HCT116 (cell line): ENCODE data around the gene ZNF584. TPM values are rescaled to one million over a fixed set of nuclear protein-coding genes. Genes with fewer than 3 reads are reported as not detected.
"Not testable (repeated sequence)": the region's sequence is repeated elsewhere in the genome, so short reads cannot be mapped to it uniquely, and the experiment has no call there.

ENCODE experiments used
- ATAC-seq: fragments of 200-7000 bp; cut with Tn5 transposase; 2 replicates; pipeline ENCODE4 v1.9.1; 2020; ENCODE audit warnings: mild to moderate bottlenecking, moderate library complexity
- BruUV-seq: library from RNA; stranded (reverse); fragments of 400-500 nt; replicated peaks from 2 replicates; lab custom pipeline; 2021; lab: Mats Ljungman, UMichigan
- CTCF ChIA-PET: fragments of 300-600 bp; sonication (Branson Sonifier 250); formaldehyde crosslinking; loops from one replicate; lab custom pipeline; 2021; ENCODE audit warnings: antibody characterized with exemption; lab: Charles Lee
- POLR2A ChIA-PET: fragments of 300-600, 350-600 bp; sonication (Branson Sonifier 250); formaldehyde crosslinking; loops from one replicate; lab custom pipeline; 2021; ENCODE audit warnings: antibody characterized with exemption; lab: Charles Lee
- RAD21 ChIA-PET, 2 experiments: fragments of 300-600 bp; sonication (Branson Sonifier 250); formaldehyde crosslinking; loops; one replicate each; lab custom pipeline; 2023; ENCODE audit warnings: low total read pairs in 2 of 2; ENCODE audit not compliant: uncharacterized antibody in 2 of 2, unreplicated experiment in 2 of 2, low non-redundant PET in 1 of 2; lab: Charles Lee
- DNase-seq: peaks from one replicate; pipeline ENCODE4 v3.0.0-alpha.2; 2010; ENCODE audit warnings: low read depth, low spot score
- H2AFZ ChIP-seq: fragments of 200-600 bp; shearing (Covaris generic), sonication (generic); 2 replicates; pipeline ENCODE4 v1.6.1; 2017; ENCODE audit warnings: low read depth, mixed run types, mixed read lengths, antibody characterized with exemption, low read length; ENCODE audit not compliant: poor library complexity, severe bottlenecking
- H3K27ac ChIP-seq: 2 replicates; pipeline ENCODE4 v1.5.1; 2012; ENCODE audit warnings: low read depth, low read length
- H3K27me3 ChIP-seq: fragments of 200-600 bp; sonication (generic); 2 replicates; pipeline ENCODE4 v1.6.1; 2016; ENCODE audit warnings: mixed run types, low read length, mixed read lengths; ENCODE audit not compliant: insufficient read depth
- H3K36me3 ChIP-seq, 2 experiments: fragments of 200-500 bp in 1 of 2; fragments of 200-600 bp in 1 of 2; sonication (Bioruptor generic) in 1 of 2; sonication (generic) in 1 of 2; 2 replicates each; pipeline versions ENCODE4 v1.5.1 to v1.6.1; 2014 to 2016; ENCODE audit warnings: low read length in 2 of 2, inconsistent platforms in 1 of 2, mixed read lengths in 1 of 2, mixed run types in 1 of 2; ENCODE audit not compliant: insufficient read depth in 2 of 2, control insufficient read depth in 1 of 2
- H3K4me1 ChIP-seq, 2 experiments: fragments of 200-600 bp in 1 of 2; sonication (generic) in 1 of 2; 2 replicates each; pipeline versions ENCODE4 v1.5.1 to v1.6.1; 2012 to 2017; ENCODE audit warnings: low read length in 2 of 2, inconsistent platforms in 1 of 2, mild to moderate bottlenecking in 1 of 2, mixed read lengths in 1 of 2, mixed run types in 1 of 2, moderate library complexity in 1 of 2; ENCODE audit not compliant: insufficient read depth in 2 of 2, control insufficient read depth in 1 of 2
- H3K4me2 ChIP-seq: fragments of 200-600 bp; sonication (generic); 2 replicates; pipeline ENCODE4 v1.6.1; 2017; ENCODE audit warnings: mixed run types, low read length, mixed read lengths
- H3K4me3 ChIP-seq, 2 experiments: fragments of 200-600 bp in 1 of 2; sonication (generic) in 1 of 2; replicated peaks in 1 of 2; 2 replicates each; pipeline ENCODE4 v1.5.1; 2011 to 2016; ENCODE audit warnings: low read length in 2 of 2, control low read depth in 1 of 2, low read depth in 1 of 2, mild to moderate bottlenecking in 1 of 2, mixed read lengths in 1 of 2, mixed run types in 1 of 2
- H3K79me2 ChIP-seq: fragments of 200-600 bp; sonication (generic); 2 replicates; pipeline ENCODE4 v1.6.1; 2017; ENCODE audit warnings: mild to moderate bottlenecking, mixed run types, low read length, moderate library complexity, mixed read lengths; ENCODE audit not compliant: insufficient read depth
- H3K9ac ChIP-seq: fragments of 200-600 bp; sonication (generic); 2 replicates; pipeline ENCODE4 v1.6.1; 2016; ENCODE audit warnings: low read length, mixed read lengths
- H3K9me2 ChIP-seq: fragments of 200-600 bp; sonication (generic), shearing (Covaris generic); 2 replicates; pipeline ENCODE4 v1.6.1; 2017; ENCODE audit warnings: mixed run types, mild to moderate bottlenecking, moderate library complexity; ENCODE audit not compliant: insufficient read depth
- H3K9me3 ChIP-seq, 2 experiments: fragments of 200-500 bp in 1 of 2; fragments of 200-600 bp in 1 of 2; sonication (Bioruptor generic) in 1 of 2; sonication (generic) in 1 of 2; 2 replicates each; pipeline ENCODE4 v1.6.1; 2014 to 2017; ENCODE audit warnings: low read length in 2 of 2, mixed read lengths in 2 of 2, inconsistent platforms in 1 of 2, low read depth in 1 of 2, mild to moderate bottlenecking in 1 of 2, mixed run types in 1 of 2, moderate library complexity in 1 of 2; ENCODE audit not compliant: control insufficient read depth in 1 of 2, insufficient read depth in 1 of 2
- H4K20me1 ChIP-seq: fragments of 200-600 bp; sonication (generic), shearing (Covaris generic); 2 replicates; pipeline ENCODE4 v1.6.1; 2017; ENCODE audit warnings: mixed run types, mild to moderate bottlenecking, moderate library complexity; ENCODE audit not compliant: insufficient read depth
- ELF1 ChIP-seq: IDR thresholded peaks from 2 replicates; pipeline ENCODE4 v1.6.1; 2012; ENCODE audit warnings: low read depth, borderline replicate concordance
- JUND ChIP-seq: IDR thresholded peaks from 2 replicates; pipeline ENCODE4 v1.6.1; 2012
- SRF ChIP-seq: IDR thresholded peaks from 2 replicates; pipeline ENCODE4 v1.6.1; 2012; ENCODE audit warnings: low read depth
- YY1 ChIP-seq: IDR thresholded peaks from 2 replicates; pipeline ENCODE4 v1.6.1; 2011; ENCODE audit warnings: low read length, low read depth, moderate library complexity, mild to moderate bottlenecking; ENCODE audit not compliant: insufficient replicate concordance; ENCODE audit errors: extremely low read depth
- intact Hi-C: fragments of 100-400 bp; cut with micrococcal nuclease; formaldehyde crosslinking; loops from 2 replicates; pipeline ENCODE4 v1.10.0; 2022
- total RNA-seq: library from RNA; stranded (reverse); gene quantifications from one replicate; pipeline ENCODE4 v1.2.1, GENCODE V29; 2021; ENCODE audit not compliant: unreplicated experiment

ZNF584 gene
- total RNA-seq, 1 experiment from 2014 or later: 25.8 TPM

- Histone ChIP-seq H3K4me2 (peak overlapping the region; percentile 53; the same call in 1 of the 2 replicates), H3K4me1 (peaks cover 3 to 21% of the 10 kb centered on the region in 2 experiments)
- DNase-seq, H3K4me3 ChIP-seq, ATAC-seq, BruUV-seq, H3K79me2 ChIP-seq, H3K27ac ChIP-seq, H4K20me1 ChIP-seq, H3K36me3 ChIP-seq, CTCF ChIA-PET, H3K9ac ChIP-seq, H3K9me3 ChIP-seq, H3K9me2 ChIP-seq, intact Hi-C loops, H3K27me3 ChIP-seq, H2AFZ ChIP-seq: not testable (repeated sequence)
- ChIA-PET RAD21 (interaction anchor here in 1 of 2 experiments (0.6 kb wide), 1 partner anchor 27 kb away, joined by 3 read pairs; no protein-coding TSS in a partner anchor), POLR2A (interaction anchor here (1.2 to 1.9 kb wide), 2 partner anchors 13 to 32 kb away, joined by 5 to 6 read pairs; partner anchors contain the start of genes ZNF497 and ZNF584)
Observed at GRCh38 chr19:58376724-58377123, 31.7 kb upstream of the ZNF584 start.

- no peaks in the 10 kb centered on the region for H3K27me3 ChIP-seq
- H3K9me2 ChIP-seq: no peaks in the 10 kb centered on the region
- H2AFZ ChIP-seq: no peak overlapping the region
- CTCF ChIA-PET: no interaction called here
- DNase-seq (no peak), ATAC-seq (no peak)
- peaks cover 7 to 23% of the 10 kb centered on the region in 2 experiments for H3K4me1 ChIP-seq
- H3K4me2 ChIP-seq: peak overlapping the region; percentile 100
- peaks cover 11% of the 10 kb centered on the region; the same call in 1 of the 2 replicates for H3K79me2 ChIP-seq
- no peaks in the 10 kb centered on the region for H4K20me1 ChIP-seq
- TF ChIP-seq YY1: no peak
- no peak for TF ChIP-seq SRF
- TF ChIP-seq ELF1: no peak
- no peak for TF ChIP-seq JUND
- no TSS peak for BruUV-seq
- H3K9me3 ChIP-seq: no peaks in the 10 kb centered on the region
- RAD21 ChIA-PET: no interaction called here
- POLR2A ChIA-PET: interaction anchor here (1.5 kb wide), 1 partner anchor 16 kb away, joined by 7 read pairs; the partner anchor contains the start of gene ZNF497
- no peak overlapping the region for H3K27ac ChIP-seq
- H3K4me3 ChIP-seq: peak overlapping the region; percentile 59 to 92; a peak in 1 of 4 replicates
- H3K36me3 ChIP-seq: 0 out of 4 replicates have a peak, but pooled peaks cover 0 to 2% of the 10 kb centered on the region in 2 experiments
- intact Hi-C loops: no loop called here
- no peak overlapping the region for H3K9ac ChIP-seq
Observed at GRCh38 chr19:58379246-58379645, 29.2 kb upstream of the ZNF584 start.
